Thymus (tissue), 11 donors: ENCODE data around the gene ZNRF2. TPM values are rescaled to one million over a fixed set of nuclear protein-coding genes. Genes with fewer than 3 reads are reported as not detected.
A peak's percentile ranks its signal among the peaks of the same experiment; 100 is the strongest.

ENCODE experiments used
- DNase-seq, 9 donors: peaks; one replicate each; pipeline ENCODE4 v3.0.0-alpha.2; 2013; ENCODE audit warnings: low spot score in 9 of 9, low read depth in 6 of 9, missing footprints in 1 of 9
- H3K27ac ChIP-seq, 2 donors: one replicate each; pipeline ENCODE4 v1.5.1; 2013; ENCODE audit warnings: control low read depth in 1 of 2, low read depth in 1 of 2, low read length in 1 of 2, mild to moderate bottlenecking in 1 of 2, moderate library complexity in 1 of 2
- H3K27me3 ChIP-seq, 2 donors: one replicate each; pipeline ENCODE4 v1.5.1; 2013; ENCODE audit warnings: low read length in 1 of 2; ENCODE audit not compliant: control insufficient read depth in 2 of 2, insufficient read depth in 1 of 2
- H3K36me3 ChIP-seq, 2 donors: one replicate each; pipeline ENCODE4 v1.5.1; 2013; ENCODE audit warnings: low read length in 1 of 2, mild to moderate bottlenecking in 1 of 2, moderate library complexity in 1 of 2; ENCODE audit not compliant: control insufficient read depth in 2 of 2, insufficient read depth in 2 of 2
- H3K4me1 ChIP-seq, 2 donors: one replicate each; pipeline ENCODE4 v1.5.1; 2013; ENCODE audit warnings: low read length in 2 of 2; ENCODE audit not compliant: control insufficient read depth in 2 of 2, insufficient read depth in 2 of 2
- H3K4me3 ChIP-seq, 2 donors: one replicate each; pipeline ENCODE4 v1.5.1; 2013; ENCODE audit warnings: low read length in 2 of 2, control low read depth in 1 of 2, mild to moderate bottlenecking in 1 of 2
- H3K9me3 ChIP-seq, 2 donors: one replicate each; pipeline ENCODE4 v1.5.1; 2013; ENCODE audit warnings: low read length in 1 of 2, mild to moderate bottlenecking in 1 of 2; ENCODE audit not compliant: control insufficient read depth in 2 of 2, insufficient read depth in 1 of 2
- WGBS: extraction: QIAGEN DNeasy Blood & Tissue Kit; methylation state at CpG from one replicate; pipeline ENCODE4 v1.1.7; 2013; 5-methylcytosine and 5-hydroxymethylcytosine counted together
- polyA plus RNA-seq: library from polyadenylated mRNA; stranded (reverse); fragments of 200-250 nt; gene quantifications from one replicate; pipeline ENCODE4 v1.2.3, GENCODE V29; 2013
- total RNA-seq: library from RNA; stranded (reverse); fragments of 120-200 nt; gene quantifications from one replicate; pipeline ENCODE4 v1.2.4, GENCODE V29; 2013
- donor health status: healthy.

Gene ZNRF2
- total and polyA plus RNA-seq, 2 donors = 10.5 to 12.8 TPM

DNA sequence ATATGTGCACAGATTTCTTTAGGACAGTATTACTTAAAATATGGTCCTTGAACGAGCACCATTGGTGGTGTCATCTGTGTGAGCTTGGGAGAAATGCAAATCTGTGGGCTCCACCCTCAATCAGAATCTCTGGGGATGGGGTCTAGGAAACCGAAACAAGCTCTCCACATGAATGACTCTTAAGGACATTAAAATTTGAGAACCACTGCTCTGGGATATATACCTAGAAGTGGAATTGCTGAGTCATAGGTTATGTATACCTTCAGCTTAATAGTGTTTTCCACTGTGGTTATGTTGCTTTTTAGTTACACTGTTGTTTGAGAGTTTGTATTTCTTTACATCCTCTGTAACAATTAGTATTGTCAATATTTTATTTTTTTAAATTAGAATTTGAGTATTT, 24.0 kb downstream of the ZNRF2 start:
- Histone ChIP-seq H3K36me3 (no peaks in the 10 kb centered on the region), H3K27me3 (no peaks in the 10 kb centered on the region), H3K27ac (no peak overlapping the region), H3K4me1 (peaks cover 5 to 8% of the 10 kb centered on the region in 2 donors), H3K4me3 (no peak overlapping the region), H3K9me3 (no peaks in the 10 kb centered on the region)
- peak in 1 of 9 donors; percentile 16 for DNase-seq
- 90% methylated on average over 2 of the region's 2 CpGs for WGBS

DNA sequence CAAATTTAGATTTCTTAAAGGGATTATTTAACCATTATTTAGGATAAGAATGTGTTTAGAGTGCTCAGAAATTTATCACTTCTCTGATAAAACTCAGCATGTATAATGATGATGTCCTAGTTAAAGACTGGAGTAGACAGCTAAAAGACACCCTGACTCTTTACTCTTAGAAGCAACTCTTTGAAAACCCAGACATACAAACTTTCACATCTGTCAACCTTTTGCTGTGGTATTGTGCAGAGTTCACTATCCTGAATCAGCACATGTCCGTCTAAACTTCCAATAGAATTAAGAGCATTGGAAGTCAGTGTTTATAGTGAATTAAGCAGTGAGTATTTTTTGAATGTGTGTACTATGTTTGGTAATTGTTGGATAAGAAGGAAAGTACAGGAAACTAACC, 24.9 kb downstream of the ZNRF2 start:
- WGBS = 17% methylated on average over 1 of the region's 1 CpG

GRCh38 chr7:30309842-30310435, 25.5 kb downstream of the ZNRF2 start:
- Histone ChIP-seq H3K36me3 (no peaks in the 10 kb centered on the region), H3K27me3 (no peaks in the 10 kb centered on the region), H3K4me3 (no peak overlapping the region), H3K9me3 (no peaks in the 10 kb centered on the region), H3K4me1 (peaks cover 5 to 6% of the 10 kb centered on the region in 2 donors), H3K27ac (no peak overlapping the region)
- no peak for DNase-seq
- 93% methylated on average over 2 of the region's 2 CpGs for WGBS

More for the DNA sequence above, 24.9 kb downstream of the ZNRF2 start:
- Histone ChIP-seq H3K27me3 (no peaks in the 10 kb centered on the region), H3K4me1 (peaks cover 5 to 8% of the 10 kb centered on the region in 2 donors), H3K36me3 (no peaks in the 10 kb centered on the region), H3K9me3 (no peaks in the 10 kb centered on the region), H3K27ac (no peak overlapping the region), H3K4me3 (no peak overlapping the region)
- DNase-seq = peak in 2 of 9 donors; percentile 27 to 55

DNA sequence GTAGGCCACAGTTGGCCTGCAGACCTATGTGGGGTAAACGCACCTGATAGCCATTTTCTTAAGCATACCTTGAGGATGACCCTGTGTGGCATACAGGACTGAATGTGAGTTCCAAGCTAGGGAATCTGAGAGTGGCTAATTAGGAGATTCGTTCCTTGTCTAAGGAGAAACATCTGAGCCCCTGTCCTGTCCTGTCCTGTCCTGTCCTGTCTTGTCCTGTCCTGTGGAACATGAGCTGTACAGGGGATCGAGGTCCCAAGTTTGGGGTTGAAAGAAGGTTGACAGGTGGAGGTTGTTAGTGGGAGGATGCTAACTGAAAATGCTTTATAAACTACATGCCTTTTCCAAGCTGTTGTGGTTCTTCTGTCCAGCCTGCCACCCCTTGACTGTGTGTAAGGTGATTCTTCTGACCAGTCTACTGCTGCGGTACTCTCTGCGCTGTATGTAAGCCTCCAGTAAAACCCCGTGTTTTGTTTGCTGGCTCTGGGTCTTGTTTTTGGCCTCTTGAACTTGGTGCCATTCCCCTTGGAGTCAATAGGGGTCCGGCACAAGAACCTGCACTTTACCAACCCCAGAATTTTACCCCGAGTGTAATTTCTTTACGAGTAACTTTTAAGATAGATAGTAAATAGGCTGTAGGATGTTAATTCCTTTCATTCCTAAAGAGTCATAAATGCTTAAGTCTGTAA, 26.4 kb downstream of the ZNRF2 start:
- no peak for DNase-seq

GRCh38 chr7:30312178-30312577, 27.8 kb downstream of the ZNRF2 start:
- Histone ChIP-seq H3K4me1 (peaks cover 5 to 6% of the 10 kb centered on the region in 2 donors), H3K9me3 (no peaks in the 10 kb centered on the region), H3K27me3 (no peaks in the 10 kb centered on the region), H3K4me3 (no peak overlapping the region), H3K27ac (no peak overlapping the region), H3K36me3 (no peaks in the 10 kb centered on the region)
- DNase-seq = no peak
- 96% methylated on average over 3 of the region's 3 CpGs for WGBS

More for the DNA sequence above, 26.4 kb downstream of the ZNRF2 start:
- H3K27me3 ChIP-seq = no peaks in the 10 kb centered on the region
- H3K4me3 ChIP-seq = no peak overlapping the region
- WGBS = 93% methylated on average over 9 of the region's 9 CpGs
- H3K36me3 ChIP-seq = no peaks in the 10 kb centered on the region
- no peak overlapping the region for H3K27ac ChIP-seq
- peaks cover 5 to 6% of the 10 kb centered on the region in 2 donors for H3K4me1 ChIP-seq
- no peaks in the 10 kb centered on the region for H3K9me3 ChIP-seq

DNA sequence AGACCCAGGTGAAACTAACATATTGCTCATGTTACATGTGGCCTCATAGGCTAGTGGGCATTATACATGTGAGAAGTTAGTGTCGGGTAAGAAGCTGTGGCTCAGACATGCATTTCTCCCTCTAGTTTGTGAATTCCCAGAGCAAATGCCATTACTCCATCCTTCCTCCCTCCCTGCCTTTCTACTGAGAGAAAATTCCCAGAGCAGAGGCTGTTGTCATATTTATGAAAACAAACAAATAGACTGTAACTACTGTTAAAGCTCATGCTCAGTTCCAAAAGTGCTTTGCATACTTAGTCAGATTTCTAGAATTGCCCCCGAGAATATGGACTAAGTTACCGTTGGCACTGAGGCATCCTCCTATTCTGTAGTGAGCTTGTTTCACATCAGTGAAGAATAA, 29.0 kb downstream of the ZNRF2 start:
- H3K9me3 ChIP-seq = no peaks in the 10 kb centered on the region
- no peak for DNase-seq
- H3K4me1 ChIP-seq = peaks cover 3 to 6% of the 10 kb centered on the region in 2 donors
- WGBS = 99% methylated on average over 3 of the region's 3 CpGs
- no peaks in the 10 kb centered on the region for H3K27me3 ChIP-seq
- no peak overlapping the region for H3K4me3 ChIP-seq
- H3K36me3 ChIP-seq = no peaks in the 10 kb centered on the region
- no peak overlapping the region for H3K27ac ChIP-seq

DNA sequence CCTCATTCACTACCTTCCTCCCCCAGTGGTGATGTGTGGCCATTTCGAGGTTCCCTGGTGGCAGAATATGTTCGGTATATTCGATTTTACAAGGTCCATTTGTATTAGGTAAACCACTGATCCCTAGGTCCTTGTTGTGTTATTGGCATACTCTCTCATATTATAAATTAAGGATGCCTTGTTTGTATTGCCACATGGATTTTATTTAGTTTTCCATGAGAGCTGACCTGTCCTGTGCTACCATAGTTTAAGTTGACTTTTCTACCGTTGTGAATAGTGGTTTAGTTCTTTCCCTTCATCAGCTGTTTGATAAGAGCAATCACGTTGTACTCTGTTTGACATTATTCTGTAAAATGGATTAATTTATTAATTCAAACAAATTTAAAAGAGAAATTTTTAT, 29.4 kb downstream of the ZNRF2 start:
- Histone ChIP-seq H3K4me3 (no peak overlapping the region), H3K36me3 (no peaks in the 10 kb centered on the region), H3K4me1 (peaks cover 2 to 6% of the 10 kb centered on the region in 2 donors), H3K9me3 (no peaks in the 10 kb centered on the region), H3K27me3 (no peaks in the 10 kb centered on the region), H3K27ac (no peak overlapping the region)
- DNase-seq = no peak
- WGBS = 96% methylated on average over 5 of the region's 5 CpGs

- 94% methylated on average over 3 of the region's 3 CpGs for WGBS
- no peak for DNase-seq
- H3K36me3 ChIP-seq = no peaks in the 10 kb centered on the region
- no peaks in the 10 kb centered on the region for H3K9me3 ChIP-seq
- H3K4me3 ChIP-seq = no peak overlapping the region
- no peak overlapping the region for H3K27ac ChIP-seq
- H3K27me3 ChIP-seq = no peaks in the 10 kb centered on the region
- peaks cover 0 to 5% of the 10 kb centered on the region in 2 donors for H3K4me1 ChIP-seq
Measured at GRCh38 chr7:30315589-30315988, 31.2 kb downstream of the ZNRF2 start.

GRCh38 chr7:30320392-30320791, 36.0 kb downstream of the ZNRF2 start:
- WGBS = 95% methylated on average over 3 of the region's 3 CpGs
- H3K9me3 ChIP-seq = no peaks in the 10 kb centered on the region
- DNase-seq = no peak
- H3K27ac ChIP-seq = no peak overlapping the region
- H3K4me3 ChIP-seq = no peak overlapping the region
- H3K4me1 ChIP-seq = peaks cover 11 to 15% of the 10 kb centered on the region in 2 donors
- H3K27me3 ChIP-seq = no peaks in the 10 kb centered on the region
- no peaks in the 10 kb centered on the region for H3K36me3 ChIP-seq
